Endothelial cell (in vitro differentiated cells): ENCODE results near the gene PLAGL1. TPM values are rescaled to one million over a fixed set of nuclear protein-coding genes. Genes with fewer than 3 reads are reported as not detected.
A peak's percentile ranks its signal among the peaks of the same experiment; 100 is the strongest.

Source experiments
- DNase-seq: peaks from one replicate; pipeline ENCODE4 v3.0.0; 2021; ENCODE audit warnings: low spot score
- H3K27ac Mint-ChIP-seq: one replicate; pipeline ENCODE4 v1.8.0; 2021; ENCODE audit warnings: mixed read lengths, inconsistent platforms; ENCODE audit not compliant: unreplicated experiment
- H3K27me3 Mint-ChIP-seq: one replicate; pipeline ENCODE4 v1.8.0; 2021; ENCODE audit warnings: mild to moderate bottlenecking, moderate library complexity, mixed read lengths, inconsistent platforms; ENCODE audit not compliant: unreplicated experiment
- H3K36me3 Mint-ChIP-seq: one replicate; pipeline ENCODE4 v1.8.0; 2021; ENCODE audit warnings: mild to moderate bottlenecking, low read depth, mixed read lengths, inconsistent platforms; ENCODE audit not compliant: unreplicated experiment
- H3K4me1 Mint-ChIP-seq: one replicate; pipeline ENCODE4 v1.8.0; 2021; ENCODE audit warnings: mild to moderate bottlenecking, mixed read lengths, inconsistent platforms; ENCODE audit not compliant: unreplicated experiment
- H3K4me3 Mint-ChIP-seq: one replicate; pipeline ENCODE4 v1.8.0; 2021; ENCODE audit warnings: mild to moderate bottlenecking, mixed read lengths, inconsistent platforms; ENCODE audit not compliant: unreplicated experiment
- H3K9me3 Mint-ChIP-seq: one replicate; pipeline ENCODE4 v1.8.0; 2021; ENCODE audit warnings: mixed read lengths, inconsistent platforms; ENCODE audit not compliant: unreplicated experiment
- long read RNA-seq: library from polyadenylated mRNA; unstranded; transcript quantifications from one replicate; pipeline ENCODE4 v2.0.0, GENCODE V29; 2020; ENCODE audit not compliant: unreplicated experiment
- total RNA-seq: library from RNA; stranded (reverse); fragmentation: NEBNext Ultra II Directional; extraction: Animal tissue kit (Norgen Biotek cat#: 25700); gene quantifications from one replicate; pipeline ENCODE4 v1.2.1, GENCODE V29; 2021; ENCODE audit not compliant: unreplicated experiment
- TF ChIP-seq, protein P1 (sequence below): fragments of 200-600 bp; sonication (generic); IDR thresholded peaks from one replicate; pipeline ENCODE4 v1.5.0; 2021; ENCODE audit warnings: antibody characterized with exemption; ENCODE audit not compliant: unreplicated experiment

The PLAGL1 gene
- 294 TPM for total RNA-seq
- long read RNA-seq, partial matches to known transcripts, result 0 of 29 reads
- long read RNA-seq, other reads (novel, unspliced or antisense), result 22 of 29 reads

DNA sequence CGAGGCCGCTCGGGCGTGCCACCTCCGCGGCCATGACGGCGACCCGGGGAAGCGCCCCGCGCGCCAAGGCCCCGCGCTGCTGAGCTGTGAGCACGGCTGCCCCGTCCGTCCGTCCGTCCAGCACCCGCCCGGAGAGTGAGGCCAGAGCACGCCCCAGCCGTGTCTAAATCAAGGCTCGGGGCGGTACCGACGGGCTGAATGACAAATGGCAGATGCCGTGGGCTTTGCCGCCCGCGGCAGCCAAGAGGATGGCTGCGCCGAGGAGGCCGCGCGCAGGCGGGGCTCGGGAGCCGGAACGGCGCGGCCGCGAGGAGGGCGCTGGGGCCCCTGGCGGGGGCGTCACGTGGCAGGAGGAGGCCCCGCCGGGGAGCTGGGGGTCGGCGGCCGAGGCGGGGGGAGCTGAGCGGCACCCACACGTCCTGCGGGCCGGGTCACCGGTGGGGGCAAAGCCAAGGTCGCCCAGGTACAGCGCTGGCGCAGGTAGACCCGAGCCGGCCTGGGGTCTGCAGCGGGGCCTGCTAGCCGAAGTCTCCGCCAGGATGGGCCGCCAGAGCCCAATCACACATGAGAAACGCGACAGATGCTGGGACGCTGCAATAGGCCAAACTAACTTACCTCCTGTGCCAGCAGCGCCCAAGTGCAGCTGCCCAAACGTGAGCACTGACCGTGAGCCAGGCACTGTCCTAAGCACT is at the start of gene PLAGL1:
Gene PLAGL1 (minus strand): TSS at position 140 of the 692 bp plus-strand sequence. CDS start 60,123 bp downstream, outside the sequence.
- H3K27ac Mint-ChIP-seq, result peak within 1 kb of the TSS; percentile 74
- H3K4me1 Mint-ChIP-seq, result peaks cover 2% of the 10 kb centered on the region
- peaks cover 9% of the 10 kb centered on the region for H3K27me3 Mint-ChIP-seq
- H3K4me3 Mint-ChIP-seq, result peak within 1 kb of the TSS; percentile 97
- peaks cover 14% of the 10 kb centered on the region for H3K36me3 Mint-ChIP-seq
- H3K9me3 Mint-ChIP-seq, result peaks cover 5% of the 10 kb centered on the region
- peak; percentile 65 for DNase-seq
- TF ChIP-seq, protein P1, sequence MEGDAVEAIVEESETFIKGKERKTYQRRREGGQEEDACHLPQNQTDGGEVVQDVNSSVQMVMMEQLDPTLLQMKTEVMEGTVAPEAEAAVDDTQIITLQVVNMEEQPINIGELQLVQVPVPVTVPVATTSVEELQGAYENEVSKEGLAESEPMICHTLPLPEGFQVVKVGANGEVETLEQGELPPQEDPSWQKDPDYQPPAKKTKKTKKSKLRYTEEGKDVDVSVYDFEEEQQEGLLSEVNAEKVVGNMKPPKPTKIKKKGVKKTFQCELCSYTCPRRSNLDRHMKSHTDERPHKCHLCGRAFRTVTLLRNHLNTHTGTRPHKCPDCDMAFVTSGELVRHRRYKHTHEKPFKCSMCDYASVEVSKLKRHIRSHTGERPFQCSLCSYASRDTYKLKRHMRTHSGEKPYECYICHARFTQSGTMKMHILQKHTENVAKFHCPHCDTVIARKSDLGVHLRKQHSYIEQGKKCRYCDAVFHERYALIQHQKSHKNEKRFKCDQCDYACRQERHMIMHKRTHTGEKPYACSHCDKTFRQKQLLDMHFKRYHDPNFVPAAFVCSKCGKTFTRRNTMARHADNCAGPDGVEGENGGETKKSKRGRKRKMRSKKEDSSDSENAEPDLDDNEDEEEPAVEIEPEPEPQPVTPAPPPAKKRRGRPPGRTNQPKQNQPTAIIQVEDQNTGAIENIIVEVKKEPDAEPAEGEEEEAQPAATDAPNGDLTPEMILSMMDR, result no peak

DNA sequence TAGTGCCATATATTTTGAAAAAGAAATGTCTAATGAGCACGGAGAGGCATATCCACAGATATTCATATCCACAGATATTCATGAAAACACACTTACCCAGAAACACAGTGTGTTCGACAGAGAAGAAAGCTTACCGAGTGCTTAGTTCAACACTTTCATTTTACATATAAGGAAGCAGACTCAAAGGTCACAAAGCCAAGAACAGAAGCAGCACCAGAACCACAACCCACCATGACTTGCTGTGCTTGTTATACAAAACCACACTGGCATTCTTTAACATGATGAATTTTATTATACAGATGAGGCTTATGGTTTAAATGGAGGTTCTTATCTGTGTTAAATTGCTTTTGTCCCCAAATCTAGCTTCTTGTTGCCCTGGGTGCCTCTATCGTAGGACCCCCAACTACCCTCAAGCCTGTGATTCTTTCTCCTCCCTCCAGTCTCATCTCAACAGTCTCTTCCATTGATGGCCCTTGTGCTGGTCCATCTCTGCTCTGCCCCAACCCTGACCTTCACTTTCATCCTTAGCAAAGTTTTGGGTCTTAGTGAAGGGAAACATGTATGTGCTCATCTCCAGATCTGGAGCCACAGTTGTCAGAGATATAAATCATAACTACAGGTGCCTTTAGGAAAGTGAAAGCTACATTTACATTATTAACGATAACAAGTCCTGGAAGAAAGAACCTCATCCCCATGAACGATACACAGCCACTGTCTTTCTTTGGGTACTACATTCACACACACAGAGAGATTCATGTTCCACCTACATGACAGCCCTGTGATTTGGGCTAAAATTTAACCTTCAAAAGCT is 47.3 kb upstream of the PLAGL1 start:
- DNase-seq, result no peak
- H3K36me3 Mint-ChIP-seq, result no peaks in the 10 kb centered on the region
- TF ChIP-seq, protein P1, result no peak

DNA sequence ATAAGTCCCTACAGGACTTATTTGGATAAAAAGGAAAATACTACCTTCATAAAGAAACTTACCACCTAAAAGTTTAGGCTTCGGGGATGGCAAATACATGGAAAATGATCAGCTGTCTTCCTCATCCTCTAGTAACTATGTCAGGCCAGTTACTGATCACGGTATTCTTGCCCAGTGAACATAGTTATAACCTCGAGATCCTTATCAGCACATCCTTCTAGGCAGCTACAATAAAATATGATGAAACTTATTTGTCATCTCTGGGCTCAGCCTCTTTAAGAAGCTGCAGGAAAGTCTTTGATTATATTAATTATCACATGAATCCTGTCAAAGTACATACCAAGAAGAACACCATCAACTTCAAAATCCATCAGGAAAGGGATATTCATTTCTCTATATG is 45.5 kb upstream of the PLAGL1 start:
- TF ChIP-seq, protein P1, result no peak
- no peak overlapping the region for H3K4me3 Mint-ChIP-seq
- peaks cover 7% of the 10 kb centered on the region for H3K36me3 Mint-ChIP-seq
- no peak for DNase-seq
- H3K27ac Mint-ChIP-seq, result no peak overlapping the region
- no peaks in the 10 kb centered on the region for H3K9me3 Mint-ChIP-seq
- no peaks in the 10 kb centered on the region for H3K4me1 Mint-ChIP-seq
- H3K27me3 Mint-ChIP-seq, result no peaks in the 10 kb centered on the region

More for the DNA sequence above, 47.3 kb upstream of the PLAGL1 start:
- Mint-ChIP-seq H3K4me1 (no peaks in the 10 kb centered on the region), H3K4me3 (no peak overlapping the region), H3K9me3 (no peaks in the 10 kb centered on the region), H3K27me3 (no peaks in the 10 kb centered on the region), H3K27ac (no peak overlapping the region)

DNA sequence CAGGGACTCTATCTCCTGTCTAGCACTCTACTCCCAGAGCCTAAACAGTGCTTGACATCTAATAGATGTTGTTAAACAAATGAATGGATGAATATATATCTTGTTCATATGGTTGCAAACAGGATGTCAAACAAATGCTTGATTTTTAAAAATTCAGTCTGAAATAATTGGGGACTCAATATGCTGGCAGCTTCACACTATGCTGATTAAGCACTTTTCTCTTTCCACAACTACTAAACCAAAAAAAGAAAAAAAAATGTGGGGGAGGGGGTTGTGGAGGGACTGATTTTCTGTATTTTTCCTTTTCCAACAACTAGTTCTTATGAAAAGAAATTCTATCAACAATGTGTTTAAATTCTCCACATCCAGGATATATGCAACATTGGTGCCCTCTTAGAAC is 44.4 kb upstream of the PLAGL1 start:
- Mint-ChIP-seq H3K27ac (no peak overlapping the region), H3K4me3 (no peak overlapping the region), H3K27me3 (no peaks in the 10 kb centered on the region), H3K9me3 (peaks cover 4% of the 10 kb centered on the region), H3K4me1 (no peaks in the 10 kb centered on the region), H3K36me3 (peaks cover 11% of the 10 kb centered on the region)
- TF ChIP-seq, protein P1, result no peak
- DNase-seq, result no peak
